IMR-90 (cell line): ENCODE data around the gene ABCA7. TPM values are rescaled to one million over a fixed set of nuclear protein-coding genes. Genes with fewer than 3 reads are reported as not detected.

Experiments used
- ATAC-seq: fragments of 200-7000 bp; cut with Tn5 transposase; 2 replicates; pipeline ENCODE4 v1.9.1; 2020; ENCODE audit warnings: low read depth, mild to moderate bottlenecking, moderate library complexity
- BruUV-seq: library from RNA; stranded (reverse); fragments of 400-500 nt; replicated peaks from 2 replicates; lab custom pipeline; 2021; lab: Mats Ljungman, UMichigan
- CTCF ChIA-PET: fragments of 300-600 bp; formaldehyde crosslinking; extraction: SDS; loops from one replicate; lab custom pipeline; 2021; ENCODE audit warnings: antibody characterized with exemption; lab: Yijun Ruan, JAX
- POLR2A ChIA-PET: fragments of 300-600 bp; sonication (Branson Sonifier 250); formaldehyde crosslinking; loops from one replicate; lab custom pipeline; 2022; ENCODE audit warnings: antibody characterized with exemption; ENCODE audit not compliant: unreplicated experiment; lab: Charles Lee
- DNase-seq: peaks from one replicate; pipeline ENCODE4 v3.0.0; 2013
- H2AFZ ChIP-seq: replicated peaks from 2 replicates; pipeline ENCODE3; 2013; ENCODE audit warnings: low read length, mild to moderate bottlenecking; ENCODE audit not compliant: poor library complexity
- H2AK5ac ChIP-seq: 2 replicates; pipeline ENCODE4 v1.6.1; 2013; ENCODE audit warnings: low read depth, low read length, inconsistent platforms
- H2AK9ac ChIP-seq: replicated peaks from 2 replicates; pipeline ENCODE3; 2013; ENCODE audit warnings: mild to moderate bottlenecking, low read depth, low read length, moderate library complexity; ENCODE audit not compliant: poor library complexity
- H2BK120ac ChIP-seq: 2 replicates; pipeline ENCODE4 v1.6.1; 2013; ENCODE audit warnings: low read depth, low read length, inconsistent platforms
- H2BK15ac ChIP-seq: 3 replicates; pipeline ENCODE4 v1.6.1; 2013; ENCODE audit warnings: low read depth, low read length, inconsistent platforms
- H2BK20ac ChIP-seq: 2 replicates; pipeline ENCODE4 v1.6.1; 2013; ENCODE audit warnings: low read depth, mild to moderate bottlenecking, inconsistent platforms, low read length, moderate library complexity
- H2BK5ac ChIP-seq: 2 replicates; pipeline ENCODE4 v1.6.1; 2013; ENCODE audit warnings: mild to moderate bottlenecking, low read depth, low read length, inconsistent platforms; ENCODE audit not compliant: poor library complexity, severe bottlenecking
- H3K14ac ChIP-seq: replicated peaks from 2 replicates; pipeline ENCODE4 v1.6.1; 2013; ENCODE audit warnings: low read depth, low read length, inconsistent platforms
- H3K18ac ChIP-seq: 2 replicates; pipeline ENCODE4 v1.6.1; 2013; ENCODE audit warnings: low read depth, low read length, control low read depth
- H3K23ac ChIP-seq: 2 replicates; pipeline ENCODE4 v1.6.1; 2013; ENCODE audit warnings: low read depth, low read length, inconsistent platforms
- H3K27ac ChIP-seq: 2 replicates; pipeline ENCODE4 v1.5.1; 2013; ENCODE audit warnings: mild to moderate bottlenecking, control low read depth, low read length; ENCODE audit not compliant: insufficient read depth
- H3K27me3 ChIP-seq: 2 replicates; pipeline ENCODE4 v1.6.1; 2013; ENCODE audit warnings: low read length; ENCODE audit not compliant: control insufficient read depth, insufficient read depth
- H3K36me3 ChIP-seq: 2 replicates; pipeline ENCODE4 v1.6.1; 2013; ENCODE audit warnings: low read length, mixed read lengths; ENCODE audit not compliant: control insufficient read depth, insufficient read depth
- H3K4ac ChIP-seq: 2 replicates; pipeline ENCODE4 v1.6.1; 2013; ENCODE audit warnings: low read depth, low read length, inconsistent platforms
- H3K4me1 ChIP-seq: 2 replicates; pipeline ENCODE4 v1.6.1; 2013; ENCODE audit warnings: low read length, mixed read lengths; ENCODE audit not compliant: control insufficient read depth, insufficient read depth
- H3K4me2 ChIP-seq: 2 replicates; pipeline ENCODE4 v1.6.1; 2013; ENCODE audit warnings: low read depth, mild to moderate bottlenecking, control low read depth, low read length, moderate library complexity
- H3K4me3 ChIP-seq: 2 replicates; pipeline ENCODE4 v1.5.1; 2013; ENCODE audit warnings: low read depth, mild to moderate bottlenecking, control low read depth, low read length, moderate library complexity; ENCODE audit not compliant: insufficient read depth
- H3K56ac ChIP-seq: 2 replicates; pipeline ENCODE4 v1.6.1; 2013; ENCODE audit warnings: low read length, inconsistent platforms; ENCODE audit not compliant: insufficient read depth; ENCODE audit errors: extremely low read depth
- H3K79me1 ChIP-seq, 2 experiments: 2 replicates each; pipeline ENCODE4 v1.6.1; 2013; ENCODE audit warnings: low read length in 2 of 2, inconsistent platforms in 1 of 2, low read depth in 1 of 2
- H3K9ac ChIP-seq: 2 replicates; pipeline ENCODE4 v1.6.1; 2013; ENCODE audit warnings: low read depth, low read length, control low read depth
- H3K9me1 ChIP-seq: 2 replicates; pipeline ENCODE4 v1.6.1; 2013; ENCODE audit warnings: low read length, inconsistent platforms; ENCODE audit not compliant: insufficient read depth
- H3K9me3 ChIP-seq: 2 replicates; pipeline ENCODE4 v1.6.1; 2013; ENCODE audit warnings: low read length; ENCODE audit not compliant: control insufficient read depth, insufficient read depth
- H4K20me1 ChIP-seq: 2 replicates; pipeline ENCODE4 v1.6.1; 2013; ENCODE audit warnings: low read length, inconsistent platforms; ENCODE audit not compliant: insufficient read depth
- H4K5ac ChIP-seq: 2 replicates; pipeline ENCODE4 v1.6.1; 2013; ENCODE audit warnings: mild to moderate bottlenecking, low read depth, low read length, control low read depth
- H4K8ac ChIP-seq, 2 experiments: 2 replicates each; pipeline ENCODE4 v1.6.1; 2013; ENCODE audit warnings: low read depth in 2 of 2, low read length in 2 of 2, control low read depth in 1 of 2, inconsistent platforms in 1 of 2
- H4K91ac ChIP-seq: 2 replicates; pipeline ENCODE4 v1.6.1; 2013; ENCODE audit warnings: low read depth, low read length, inconsistent platforms; ENCODE audit not compliant: insufficient read depth
- BHLHE40 ChIP-seq: fragments of 150-350 bp; IDR thresholded peaks from 2 replicates; pipeline ENCODE4 v1.6.1; 2016; ENCODE audit warnings: mild to moderate bottlenecking, low read depth, low read length
- CHD1 ChIP-seq: IDR thresholded peaks from 2 replicates; pipeline ENCODE4 v1.6.1; 2012; ENCODE audit warnings: low read depth, low read length, improper control_type of control experiment
- CTCF ChIP-seq: conservative IDR thresholded peaks from 2 replicates; pipeline ENCODE4 v1.5.1; 2012; ENCODE audit warnings: mild to moderate bottlenecking, low read depth, low read length, improper control_type of control experiment
- ELK1 ChIP-seq: fragments of 150-350 bp; IDR thresholded peaks from 2 replicates; pipeline ENCODE4 v1.6.1; 2016; ENCODE audit warnings: low read depth, mild to moderate bottlenecking, low read length, moderate library complexity, borderline replicate concordance
- FOS ChIP-seq: fragments of 150-350 bp; IDR thresholded peaks from 2 replicates; pipeline ENCODE4 v1.6.1; 2016; ENCODE audit warnings: low read depth, low read length
- MAFK ChIP-seq: IDR thresholded peaks from 2 replicates; pipeline ENCODE4 v1.6.1; 2012; ENCODE audit warnings: low read depth, low read length, improper control_type of control experiment
- MAZ ChIP-seq: IDR thresholded peaks from 2 replicates; pipeline ENCODE4 v1.6.1; 2012; ENCODE audit warnings: low read depth, mild to moderate bottlenecking, low read length, improper control_type of control experiment, moderate library complexity, borderline replicate concordance
- MXI1 ChIP-seq: IDR thresholded peaks from 2 replicates; pipeline ENCODE4 v1.6.1; 2012; ENCODE audit warnings: low read depth, mild to moderate bottlenecking, low read length, moderate library complexity, borderline replicate concordance
- NFE2L2 ChIP-seq: fragments of 150-350 bp; IDR thresholded peaks from 2 replicates; pipeline ENCODE4 v1.6.1; 2016; ENCODE audit warnings: low read depth, mild to moderate bottlenecking, low read length
- POLR2A ChIP-seq: IDR thresholded peaks from 2 replicates; pipeline ENCODE4 v1.6.1; 2012; ENCODE audit warnings: mild to moderate bottlenecking, low read depth, low read length
- RAD21 ChIP-seq: IDR thresholded peaks from 2 replicates; pipeline ENCODE4 v1.6.1; 2012; ENCODE audit warnings: low read length, improper control_type of control experiment
- RCOR1 ChIP-seq: IDR thresholded peaks from 2 replicates; pipeline ENCODE4 v1.6.1; 2012; ENCODE audit warnings: mild to moderate bottlenecking, low read length, improper control_type of control experiment; ENCODE audit not compliant: insufficient replicate concordance
- RFX5 ChIP-seq: IDR thresholded peaks from 2 replicates; pipeline ENCODE4 v1.8.0; 2012; ENCODE audit warnings: low read depth, mild to moderate bottlenecking, low read length, moderate library complexity
- USF2 ChIP-seq: fragments of 150-350 bp; IDR thresholded peaks from 2 replicates; pipeline ENCODE4 v1.6.1; 2017; ENCODE audit warnings: mild to moderate bottlenecking, antibody characterized with exemption, low read length, low read depth
- WGBS, 2 experiments: methylation state at CpG; one replicate each; pipeline versions ENCODE4 v1.1.5 to v1.1.7; 2013; ENCODE audit warnings: missing lambda C conversion rate in 2 of 2; ENCODE audit not compliant: insufficient read length in 1 of 2; ENCODE audit errors: extremely low coverage in 2 of 2; 5-methylcytosine and 5-hydroxymethylcytosine counted together
- dilution Hi-C: fragments of 300-500 bp; cut with HindIII; formaldehyde crosslinking; loops from one replicate; pipeline ENCODE4 v1.14.3; 2018; ENCODE audit warnings: low sequenced_read_pairs; ENCODE audit not compliant: unreplicated experiment
- in situ Hi-C: fragments of 300-500 bp; cut with MboI; formaldehyde crosslinking; loops from 3 replicates; pipeline ENCODE4 v1.14.3; 2019; ENCODE audit warnings: low sequenced_read_pairs, inconsistent platforms, mixed read lengths
- intact Hi-C: fragments of 100-400 bp; cut with micrococcal nuclease; formaldehyde crosslinking; loops from 2 replicates; pipeline ENCODE4 v1.10.0; 2022
- polyA plus RNA-seq, 3 experiments: library from polyadenylated mRNA; depleted of rRNA; stranded (reverse); fragments of >200 nt; gene quantifications; 2 replicates each; pipeline ENCODE4 v1.2.3, GENCODE V29; 2012; ENCODE audit warnings: low replicate concordance in 1 of 3
- total RNA-seq: library from RNA; depleted of rRNA; stranded (reverse); fragments of >200 nt; gene quantifications from 2 replicates; pipeline ENCODE4 v1.2.3, GENCODE V29; 2012

Gene ABCA7
- total and polyA plus RNA-seq, 2 of the 4 experiments (the other 2 are of a cell fraction): 0.36 to 3.3 TPM

- Histone ChIP-seq H2BK15ac (no peak overlapping the region), H3K4ac (peak overlapping the region; percentile 32; the same call in 1 of the 2 replicates), H4K8ac (no peak overlapping the region), H3K36me3 (peaks cover 15% of the 10 kb centered on the region), H3K27me3 (no peaks in the 10 kb centered on the region), H2AFZ (no peak overlapping the region), H3K4me1 (peaks cover 33% of the 10 kb centered on the region), H3K23ac (peak overlapping the region; percentile 13; the same call in 1 of the 2 replicates), H2AK9ac (peak overlapping the region; percentile 66), H2BK120ac (no peak overlapping the region), H3K4me2 (peak overlapping the region; percentile 4), H3K9ac (0 out of 2 replicates have a peak overlapping the region, but pooled peaks have one; percentile 4), H2AK5ac (peak overlapping the region; percentile 3; the same call in 1 of the 2 replicates), H2BK20ac (no peak overlapping the region), H3K79me1 (peaks cover 0 to 66% of the 10 kb centered on the region in 2 experiments; a peak in 2 of 4 replicates), H2BK5ac (peak overlapping the region; percentile 53), H3K14ac (0 out of 2 replicates have a peak overlapping the region, but pooled peaks have one; percentile 9), H3K9me3 (no peaks in the 10 kb centered on the region), H4K91ac (no peak overlapping the region), H3K18ac (no peak overlapping the region), H4K5ac (no peak overlapping the region), H4K20me1 (peaks cover 82% of the 10 kb centered on the region), H3K27ac (peak overlapping the region; percentile 12; the same call in 1 of the 2 replicates), H3K4me3 (no peak overlapping the region), H3K56ac (no peak overlapping the region), H3K9me1 (peaks cover 9% of the 10 kb centered on the region; the same call in 1 of the 2 replicates)
- in situ Hi-C loops (no loop called here), dilution Hi-C loops (no loop called here), intact Hi-C loops (no loop called here)
- no TSS peak for BruUV-seq
- DNase-seq: no peak
- WGBS, 2 experiments: 63% methylated on average over 12 of the region's 24 CpGs; no CpG with 5 or more reads in 1 of the 2 experiments
- ChIA-PET POLR2A (no interaction called here), CTCF (no interaction called here)
- ATAC-seq: no peak
- TF ChIP-seq ELK1: no peak
- no peak for TF ChIP-seq BHLHE40
- TF ChIP-seq RFX5: no peak
- no peak for TF ChIP-seq CHD1
- no peak for TF ChIP-seq MAZ
- TF ChIP-seq MXI1: no peak
- no peak for TF ChIP-seq CTCF
- TF ChIP-seq MAFK: no peak
- TF ChIP-seq FOS: no peak
- TF ChIP-seq POLR2A: no peak
- no peak for TF ChIP-seq NFE2L2
- no peak for TF ChIP-seq RCOR1
- no peak for TF ChIP-seq RAD21
- TF ChIP-seq USF2: no peak
Observed at GRCh38 chr19:1017115-1017905, 22.6 kb upstream of the ABCA7 start.
